HEK293 (cell line): ENCODE data around the gene SH3BP2.

Source experiments
- KLF9 ChIP-seq: fragments of 450-650 bp; formaldehyde crosslinking; IDR thresholded peaks from 2 replicates; pipeline ENCODE4 v1.5.1; 2016; ENCODE audit warnings: missing biosample characterization, missing genetic modification characterization, low read depth
- PRDM10 ChIP-seq: fragments of 450-650 bp; formaldehyde crosslinking; IDR thresholded peaks from 2 replicates; pipeline ENCODE4 v1.5.1; 2016; ENCODE audit warnings: missing biosample characterization, missing genetic modification characterization
- SP2 ChIP-seq: fragments of 450-650 bp; formaldehyde crosslinking; IDR thresholded peaks from 2 replicates; pipeline ENCODE4 v1.5.1; 2016; ENCODE audit warnings: missing biosample characterization, missing genetic modification characterization
- TCF7L2 ChIP-seq: IDR thresholded peaks from 2 replicates; pipeline ENCODE4 v1.6.1; 2011; ENCODE audit warnings: low read depth, mild to moderate bottlenecking, inconsistent platforms, low read length, moderate library complexity, borderline replicate concordance
- ZNF19 ChIP-seq: fragments of 450-650 bp; formaldehyde crosslinking; IDR thresholded peaks from 2 replicates; pipeline ENCODE4; 2016; ENCODE audit warnings: missing biosample characterization, missing genetic modification characterization, low read depth
- ZNF274 ChIP-seq, 2 experiments: fragments of 200-500 bp in 1 of 2; fragments of 450-650 bp in 1 of 2; sonication (Bioruptor generic) in 1 of 2; formaldehyde crosslinking in 1 of 2; IDR thresholded peaks; 2 replicates each; pipeline versions ENCODE4 v1.5.1 to v1.6.1; 2014 to 2016; ENCODE audit warnings: borderline replicate concordance in 1 of 2, inconsistent platforms in 1 of 2, low read length in 1 of 2, missing biosample characterization in 1 of 2, missing genetic modification characterization in 1 of 2
- ZNF292 ChIP-seq: fragments of 450-650 bp; formaldehyde crosslinking; IDR thresholded peaks from 2 replicates; pipeline ENCODE4 v1.5.1; 2016; ENCODE audit warnings: low read depth, missing biosample characterization, missing genetic modification characterization, borderline replicate concordance
- ZNF366 ChIP-seq: fragments of 450-650 bp; formaldehyde crosslinking; conservative IDR thresholded peaks from 2 replicates; pipeline ENCODE4 v1.5.1; 2016; ENCODE audit warnings: missing biosample characterization, missing genetic modification characterization
- ZNF473 ChIP-seq: fragments of 450-650 bp; formaldehyde crosslinking; IDR thresholded peaks from 2 replicates; pipeline ENCODE4 v1.5.1; 2017; ENCODE audit warnings: missing biosample characterization, missing genetic modification characterization
- ZNF776 ChIP-seq: fragments of 450-650 bp; formaldehyde crosslinking; IDR thresholded peaks from 2 replicates; pipeline ENCODE4 v1.5.0; 2017; ENCODE audit warnings: missing biosample characterization, missing genetic modification characterization, borderline replicate concordance
- ZSCAN23 ChIP-seq: fragments of 450-650 bp; formaldehyde crosslinking; IDR thresholded peaks from 2 replicates; pipeline ENCODE4 v1.5.1; 2016; ENCODE audit warnings: missing biosample characterization, missing genetic modification characterization
- TF ChIP-seq, protein P1 (sequence below): fragments of 450-650 bp; formaldehyde crosslinking; IDR thresholded peaks from 2 replicates; pipeline ENCODE4 v1.5.1; 2016; ENCODE audit warnings: missing biosample characterization, missing genetic modification characterization

DNA sequence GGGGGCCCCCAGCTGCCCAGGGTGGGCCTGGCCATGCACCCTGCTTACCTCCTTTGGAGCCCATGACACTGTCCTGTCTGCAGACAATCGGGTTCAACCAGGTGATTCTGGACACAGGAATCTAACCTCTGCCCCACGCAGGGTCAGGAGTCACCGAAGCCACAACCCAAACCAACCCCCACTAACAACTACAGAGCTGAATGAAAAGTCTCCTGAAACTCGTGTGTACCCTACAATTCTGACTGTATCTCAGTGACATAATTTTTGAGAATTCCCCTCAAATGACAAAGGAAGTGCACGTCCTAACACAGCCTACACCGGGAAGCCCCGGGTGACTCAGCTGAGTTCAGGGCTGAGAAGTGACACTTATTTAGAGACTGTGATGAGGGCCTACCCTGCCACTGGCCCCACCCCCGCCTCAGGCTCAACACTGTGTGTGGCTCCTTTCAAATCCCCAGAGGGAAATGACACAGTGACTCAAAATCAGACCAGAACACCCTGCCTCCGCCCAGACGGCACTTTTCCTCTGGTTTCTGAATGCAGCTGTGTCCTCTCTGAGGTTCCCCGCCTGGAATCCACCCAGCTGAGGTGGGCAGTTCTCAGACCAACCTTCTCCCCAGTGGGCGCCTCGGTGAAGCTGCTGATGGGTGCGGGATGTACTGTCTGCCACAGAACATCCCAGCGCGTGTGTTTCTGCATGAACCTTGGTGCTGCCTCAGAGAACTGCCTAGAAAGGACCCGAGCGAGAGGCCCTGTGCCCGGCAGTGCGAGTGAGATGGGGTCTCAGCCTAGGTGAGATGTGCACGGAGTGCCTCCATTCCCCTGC lies 46.7 kb upstream of the SH3BP2 start:
- TF ChIP-seq ZNF292 (no peak), ZNF274 (IDR thresholded peaks at IDR 0.05; ENCODE audit: low read length) (no peak), ZNF274 (tag by site-specific recombination; IDR thresholded peaks at IDR 0.05; ENCODE audit: borderline replicate concordance) (no peak), ZNF19 (tag by site-specific recombination) (no peak), ZSCAN23 (tag by site-specific recombination) (no peak), PRDM10 (tag by site-specific recombination) (no peak), ZNF473 (no peak), SP2 (tag by site-specific recombination) (no peak), KLF9 (tag by site-specific recombination) (no peak), ZNF776 (tag by site-specific recombination) (no peak), ZNF366 (tag by site-specific recombination) (no peak), TCF7L2 (no peak)
- TF ChIP-seq, protein P1, sequence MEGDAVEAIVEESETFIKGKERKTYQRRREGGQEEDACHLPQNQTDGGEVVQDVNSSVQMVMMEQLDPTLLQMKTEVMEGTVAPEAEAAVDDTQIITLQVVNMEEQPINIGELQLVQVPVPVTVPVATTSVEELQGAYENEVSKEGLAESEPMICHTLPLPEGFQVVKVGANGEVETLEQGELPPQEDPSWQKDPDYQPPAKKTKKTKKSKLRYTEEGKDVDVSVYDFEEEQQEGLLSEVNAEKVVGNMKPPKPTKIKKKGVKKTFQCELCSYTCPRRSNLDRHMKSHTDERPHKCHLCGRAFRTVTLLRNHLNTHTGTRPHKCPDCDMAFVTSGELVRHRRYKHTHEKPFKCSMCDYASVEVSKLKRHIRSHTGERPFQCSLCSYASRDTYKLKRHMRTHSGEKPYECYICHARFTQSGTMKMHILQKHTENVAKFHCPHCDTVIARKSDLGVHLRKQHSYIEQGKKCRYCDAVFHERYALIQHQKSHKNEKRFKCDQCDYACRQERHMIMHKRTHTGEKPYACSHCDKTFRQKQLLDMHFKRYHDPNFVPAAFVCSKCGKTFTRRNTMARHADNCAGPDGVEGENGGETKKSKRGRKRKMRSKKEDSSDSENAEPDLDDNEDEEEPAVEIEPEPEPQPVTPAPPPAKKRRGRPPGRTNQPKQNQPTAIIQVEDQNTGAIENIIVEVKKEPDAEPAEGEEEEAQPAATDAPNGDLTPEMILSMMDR (tag by site-specific recombination): no peak
